GM12878 (cell line): ENCODE data around the gene RAP1A.

Experiments
- CHD4 ChIP-seq: fragments of 200-600 bp; sonication (generic); IDR thresholded peaks from 2 replicates; pipeline ENCODE4 v1.6.1; 2016; ENCODE audit warnings: mild to moderate bottlenecking
- GABPA ChIP-seq: IDR thresholded peaks from 2 replicates; pipeline ENCODE4 v1.6.1; 2014; ENCODE audit warnings: antibody characterized with exemption, low read depth, mild to moderate bottlenecking, inconsistent platforms
- TAF1 ChIP-seq: IDR thresholded peaks from 2 replicates; pipeline ENCODE4 v1.6.1; 2011; ENCODE audit warnings: mild to moderate bottlenecking, low read depth, low read length, borderline replicate concordance
- TF ChIP-seq, protein P1 (sequence below), 3 experiments: IDR thresholded peaks in 2 of 3; conservative IDR thresholded peaks in 1 of 3; 2 replicates each; pipeline ENCODE4 v1.5.1; 2011; ENCODE audit warnings: low read depth in 3 of 3, low read length in 3 of 3, mild to moderate bottlenecking in 3 of 3, control low read depth in 2 of 3, moderate library complexity in 2 of 3, inconsistent platforms in 1 of 3, mixed read lengths in 1 of 3; ENCODE audit not compliant: control insufficient read depth in 2 of 3, insufficient read depth in 1 of 3; ENCODE audit errors: extremely low read depth in 1 of 3
- TF ChIP-seq, protein P2 (sequence below): fragments of 450-650 bp; formaldehyde crosslinking; IDR thresholded peaks from 2 replicates; pipeline ENCODE4 v1.4.0; 2022; ENCODE audit warnings: mild to moderate bottlenecking, moderate library complexity

DNA sequence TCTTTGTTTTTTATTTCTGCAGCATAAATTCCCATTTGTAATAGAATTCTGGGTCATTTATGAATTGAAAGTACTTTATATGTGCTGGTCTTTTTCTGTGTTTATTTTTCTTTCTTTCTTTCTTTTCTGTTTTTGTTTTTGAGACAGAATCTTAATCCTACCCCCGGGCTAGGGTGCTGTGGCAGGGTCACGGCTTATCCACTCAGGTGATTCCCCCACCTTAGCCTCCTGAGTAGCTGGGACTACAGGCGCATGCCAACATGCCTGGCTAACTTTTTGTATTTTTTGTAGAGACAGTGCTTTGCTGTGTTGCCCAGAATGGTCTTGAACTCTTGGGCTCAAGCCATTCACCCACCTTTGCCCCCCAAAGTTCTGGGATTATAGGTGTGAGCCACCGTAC lies 18.7 kb downstream of the RAP1A start:
- TF ChIP-seq, protein P1, sequence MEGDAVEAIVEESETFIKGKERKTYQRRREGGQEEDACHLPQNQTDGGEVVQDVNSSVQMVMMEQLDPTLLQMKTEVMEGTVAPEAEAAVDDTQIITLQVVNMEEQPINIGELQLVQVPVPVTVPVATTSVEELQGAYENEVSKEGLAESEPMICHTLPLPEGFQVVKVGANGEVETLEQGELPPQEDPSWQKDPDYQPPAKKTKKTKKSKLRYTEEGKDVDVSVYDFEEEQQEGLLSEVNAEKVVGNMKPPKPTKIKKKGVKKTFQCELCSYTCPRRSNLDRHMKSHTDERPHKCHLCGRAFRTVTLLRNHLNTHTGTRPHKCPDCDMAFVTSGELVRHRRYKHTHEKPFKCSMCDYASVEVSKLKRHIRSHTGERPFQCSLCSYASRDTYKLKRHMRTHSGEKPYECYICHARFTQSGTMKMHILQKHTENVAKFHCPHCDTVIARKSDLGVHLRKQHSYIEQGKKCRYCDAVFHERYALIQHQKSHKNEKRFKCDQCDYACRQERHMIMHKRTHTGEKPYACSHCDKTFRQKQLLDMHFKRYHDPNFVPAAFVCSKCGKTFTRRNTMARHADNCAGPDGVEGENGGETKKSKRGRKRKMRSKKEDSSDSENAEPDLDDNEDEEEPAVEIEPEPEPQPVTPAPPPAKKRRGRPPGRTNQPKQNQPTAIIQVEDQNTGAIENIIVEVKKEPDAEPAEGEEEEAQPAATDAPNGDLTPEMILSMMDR (IDR thresholded peaks at IDR 0.05 in 2 of 3, conservative IDR thresholded peaks at IDR 0.05 in 1 of 3; ENCODE audit: control insufficient read depth in 2 of 3, extremely low read depth in 1 of 3, insufficient read depth in 1 of 3, low read depth in 3 of 3, low read length in 3 of 3), result no peak
- TF ChIP-seq GABPA, result no peak
- no peak for TF ChIP-seq TAF1
- TF ChIP-seq, protein P2, sequence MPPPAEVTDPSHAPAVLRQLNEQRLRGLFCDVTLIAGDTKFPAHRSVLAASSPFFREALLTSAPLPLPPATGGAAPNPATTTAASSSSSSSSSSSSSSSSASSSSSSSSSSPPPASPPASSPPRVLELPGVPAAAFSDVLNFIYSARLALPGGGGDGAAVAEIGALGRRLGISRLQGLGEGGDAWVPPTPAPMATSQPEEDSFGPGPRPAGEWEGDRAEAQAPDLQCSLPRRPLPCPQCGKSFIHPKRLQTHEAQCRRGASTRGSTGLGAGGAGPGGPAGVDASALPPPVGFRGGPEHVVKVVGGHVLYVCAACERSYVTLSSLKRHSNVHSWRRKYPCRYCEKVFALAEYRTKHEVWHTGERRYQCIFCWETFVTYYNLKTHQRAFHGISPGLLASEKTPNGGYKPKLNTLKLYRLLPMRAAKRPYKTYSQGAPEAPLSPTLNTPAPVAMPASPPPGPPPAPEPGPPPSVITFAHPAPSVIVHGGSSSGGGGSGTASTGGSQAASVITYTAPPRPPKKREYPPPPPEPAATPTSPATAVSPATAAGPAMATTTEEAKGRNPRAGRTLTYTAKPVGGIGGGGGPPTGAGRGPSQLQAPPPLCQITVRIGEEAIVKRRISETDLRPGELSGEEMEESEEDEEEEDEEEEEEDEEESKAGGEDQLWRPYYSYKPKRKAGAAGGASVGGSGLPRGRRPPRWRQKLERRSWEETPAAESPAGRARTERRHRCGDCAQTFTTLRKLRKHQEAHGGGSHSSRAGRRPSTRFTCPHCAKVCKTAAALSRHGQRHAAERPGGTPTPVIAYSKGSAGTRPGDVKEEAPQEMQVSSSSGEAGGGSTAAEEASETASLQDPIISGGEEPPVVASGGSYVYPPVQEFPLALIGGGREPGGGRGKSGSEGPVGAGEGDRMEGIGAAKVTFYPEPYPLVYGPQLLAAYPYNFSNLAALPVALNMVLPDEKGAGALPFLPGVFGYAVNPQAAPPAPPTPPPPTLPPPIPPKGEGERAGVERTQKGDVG (CRISPR knock-in tag), result no peak
- TF ChIP-seq CHD4, result no peak
